HCT116 (cell line): ENCODE data around the gene APBA1. TPM values are rescaled to one million over a fixed set of nuclear protein-coding genes. Genes with fewer than 3 reads are reported as not detected.

Experiments used
- ATAC-seq: fragments of 200-7000 bp; cut with Tn5 transposase; 2 replicates; pipeline ENCODE4 v1.9.1; 2020; ENCODE audit warnings: mild to moderate bottlenecking, moderate library complexity
- BruUV-seq: library from RNA; stranded (reverse); fragments of 400-500 nt; replicated peaks from 2 replicates; lab custom pipeline; 2021; lab: Mats Ljungman, UMichigan
- CTCF ChIA-PET: fragments of 300-600 bp; sonication (Branson Sonifier 250); formaldehyde crosslinking; loops from one replicate; lab custom pipeline; 2021; ENCODE audit warnings: antibody characterized with exemption; lab: Charles Lee
- POLR2A ChIA-PET: fragments of 300-600, 350-600 bp; sonication (Branson Sonifier 250); formaldehyde crosslinking; loops from one replicate; lab custom pipeline; 2021; ENCODE audit warnings: antibody characterized with exemption; lab: Charles Lee
- RAD21 ChIA-PET, 2 experiments: fragments of 300-600 bp; sonication (Branson Sonifier 250); formaldehyde crosslinking; loops; one replicate each; lab custom pipeline; 2023; ENCODE audit warnings: low total read pairs in 2 of 2; ENCODE audit not compliant: uncharacterized antibody in 2 of 2, unreplicated experiment in 2 of 2, low non-redundant PET in 1 of 2; lab: Charles Lee
- DNase-seq: peaks from one replicate; pipeline ENCODE4 v3.0.0-alpha.2; 2010; ENCODE audit warnings: low read depth, low spot score
- H2AFZ ChIP-seq: fragments of 200-600 bp; shearing (Covaris generic), sonication (generic); 2 replicates; pipeline ENCODE4 v1.6.1; 2017; ENCODE audit warnings: low read depth, mixed run types, mixed read lengths, antibody characterized with exemption, low read length; ENCODE audit not compliant: poor library complexity, severe bottlenecking
- H3K27ac ChIP-seq: 2 replicates; pipeline ENCODE4 v1.5.1; 2012; ENCODE audit warnings: low read depth, low read length
- H3K27me3 ChIP-seq: fragments of 200-600 bp; sonication (generic); 2 replicates; pipeline ENCODE4 v1.6.1; 2016; ENCODE audit warnings: mixed run types, low read length, mixed read lengths; ENCODE audit not compliant: insufficient read depth
- H3K36me3 ChIP-seq, 2 experiments: fragments of 200-500 bp in 1 of 2; fragments of 200-600 bp in 1 of 2; sonication (Bioruptor generic) in 1 of 2; sonication (generic) in 1 of 2; 2 replicates each; pipeline versions ENCODE4 v1.5.1 to v1.6.1; 2014 to 2016; ENCODE audit warnings: low read length in 2 of 2, inconsistent platforms in 1 of 2, mixed read lengths in 1 of 2, mixed run types in 1 of 2; ENCODE audit not compliant: insufficient read depth in 2 of 2, control insufficient read depth in 1 of 2
- H3K4me1 ChIP-seq, 2 experiments: fragments of 200-600 bp in 1 of 2; sonication (generic) in 1 of 2; 2 replicates each; pipeline versions ENCODE4 v1.5.1 to v1.6.1; 2012 to 2017; ENCODE audit warnings: low read length in 2 of 2, inconsistent platforms in 1 of 2, mild to moderate bottlenecking in 1 of 2, mixed read lengths in 1 of 2, mixed run types in 1 of 2, moderate library complexity in 1 of 2; ENCODE audit not compliant: insufficient read depth in 2 of 2, control insufficient read depth in 1 of 2
- H3K4me2 ChIP-seq: fragments of 200-600 bp; sonication (generic); 2 replicates; pipeline ENCODE4 v1.6.1; 2017; ENCODE audit warnings: mixed run types, low read length, mixed read lengths
- H3K4me3 ChIP-seq, 2 experiments: fragments of 200-600 bp in 1 of 2; sonication (generic) in 1 of 2; replicated peaks in 1 of 2; 2 replicates each; pipeline ENCODE4 v1.5.1; 2011 to 2016; ENCODE audit warnings: low read length in 2 of 2, control low read depth in 1 of 2, low read depth in 1 of 2, mild to moderate bottlenecking in 1 of 2, mixed read lengths in 1 of 2, mixed run types in 1 of 2
- H3K79me2 ChIP-seq: fragments of 200-600 bp; sonication (generic); 2 replicates; pipeline ENCODE4 v1.6.1; 2017; ENCODE audit warnings: mild to moderate bottlenecking, mixed run types, low read length, moderate library complexity, mixed read lengths; ENCODE audit not compliant: insufficient read depth
- H3K9ac ChIP-seq: fragments of 200-600 bp; sonication (generic); 2 replicates; pipeline ENCODE4 v1.6.1; 2016; ENCODE audit warnings: low read length, mixed read lengths
- H3K9me2 ChIP-seq: fragments of 200-600 bp; sonication (generic), shearing (Covaris generic); 2 replicates; pipeline ENCODE4 v1.6.1; 2017; ENCODE audit warnings: mixed run types, mild to moderate bottlenecking, moderate library complexity; ENCODE audit not compliant: insufficient read depth
- H3K9me3 ChIP-seq, 2 experiments: fragments of 200-500 bp in 1 of 2; fragments of 200-600 bp in 1 of 2; sonication (Bioruptor generic) in 1 of 2; sonication (generic) in 1 of 2; 2 replicates each; pipeline ENCODE4 v1.6.1; 2014 to 2017; ENCODE audit warnings: low read length in 2 of 2, mixed read lengths in 2 of 2, inconsistent platforms in 1 of 2, low read depth in 1 of 2, mild to moderate bottlenecking in 1 of 2, mixed run types in 1 of 2, moderate library complexity in 1 of 2; ENCODE audit not compliant: control insufficient read depth in 1 of 2, insufficient read depth in 1 of 2
- H4K20me1 ChIP-seq: fragments of 200-600 bp; sonication (generic), shearing (Covaris generic); 2 replicates; pipeline ENCODE4 v1.6.1; 2017; ENCODE audit warnings: mixed run types, mild to moderate bottlenecking, moderate library complexity; ENCODE audit not compliant: insufficient read depth
- ATF3 ChIP-seq: IDR thresholded peaks from 2 replicates; pipeline ENCODE4 v1.6.1; 2012
- CBX3 ChIP-seq: IDR thresholded peaks from 2 replicates; pipeline ENCODE4 v1.6.1; 2012; ENCODE audit warnings: low read depth
- CEBPB ChIP-seq: IDR thresholded peaks from 2 replicates; pipeline ENCODE4 v1.6.1; 2012; ENCODE audit warnings: low read depth
- EGR1 ChIP-seq: IDR thresholded peaks from 2 replicates; pipeline ENCODE4 v1.6.1; 2012; ENCODE audit warnings: low read depth
- EZH2 ChIP-seq: fragments of 200-600 bp; sonication (generic); IDR thresholded peaks from 2 replicates; pipeline ENCODE4 v1.6.1; 2017; ENCODE audit warnings: antibody characterized with exemption, mixed run types
- EZH2phosphoT487 ChIP-seq: fragments of 200-600 bp; IDR thresholded peaks from 2 replicates; pipeline ENCODE4 v1.6.1; 2018; ENCODE audit warnings: antibody characterized with exemption, borderline replicate concordance
- JUND ChIP-seq: IDR thresholded peaks from 2 replicates; pipeline ENCODE4 v1.6.1; 2012
- TCF7L2 ChIP-seq: IDR thresholded peaks from 2 replicates; pipeline ENCODE4 v1.7.0; 2011; ENCODE audit warnings: borderline replicate concordance, inconsistent platforms; ENCODE audit not compliant: insufficient read depth, insufficient read length; ENCODE audit errors: extremely low read depth
- YY1 ChIP-seq: IDR thresholded peaks from 2 replicates; pipeline ENCODE4 v1.6.1; 2011; ENCODE audit warnings: low read length, low read depth, moderate library complexity, mild to moderate bottlenecking; ENCODE audit not compliant: insufficient replicate concordance; ENCODE audit errors: extremely low read depth
- intact Hi-C: fragments of 100-400 bp; cut with micrococcal nuclease; formaldehyde crosslinking; loops from 2 replicates; pipeline ENCODE4 v1.10.0; 2022
- total RNA-seq: library from RNA; stranded (reverse); gene quantifications from one replicate; pipeline ENCODE4 v1.2.1, GENCODE V29; 2021; ENCODE audit not compliant: unreplicated experiment

APBA1 gene
- total RNA-seq, 1 experiment from 2014 or later, result 0.20 TPM

- DNase-seq (no peak), ATAC-seq (no peak)
- H3K9me3 ChIP-seq, result no peaks in the 10 kb centered on the region
- no TSS peak for BruUV-seq
- ChIA-PET RAD21 (no interaction called here), CTCF (no interaction called here), POLR2A (no interaction called here)
- no peak overlapping the region for H3K27ac ChIP-seq
- no peak overlapping the region for H3K9ac ChIP-seq
- no peaks in the 10 kb centered on the region for H3K36me3 ChIP-seq
- no peak overlapping the region for H2AFZ ChIP-seq
- no peak for TF ChIP-seq EZH2phosphoT487
- H3K27me3 ChIP-seq, result peaks cover 22% of the 10 kb centered on the region
- intact Hi-C loops, result no loop called here
- no peaks in the 10 kb centered on the region for H3K79me2 ChIP-seq
- H4K20me1 ChIP-seq, result no peaks in the 10 kb centered on the region
- H3K9me2 ChIP-seq, result no peaks in the 10 kb centered on the region
- H3K4me1 ChIP-seq, result no peaks in the 10 kb centered on the region
- no peak overlapping the region for H3K4me3 ChIP-seq
- H3K4me2 ChIP-seq, result no peak overlapping the region
These were observed 90.2 kb downstream of the APBA1 start for GRCh38 chr9:69582018-69582417.

- TF ChIP-seq CBX3, result no peak
- TF ChIP-seq YY1, result no peak
- no peak for TF ChIP-seq ATF3
- no peak for TF ChIP-seq TCF7L2
- no peak for TF ChIP-seq EZH2
- TF ChIP-seq JUND, result no peak
- TF ChIP-seq EGR1, result no peak
- TF ChIP-seq CEBPB, result no peak
- TF ChIP-seq, all 23 proteins: peak for 0
- no TSS peak for BruUV-seq
- CTCF ChIA-PET, result interaction anchor here (0.6 kb wide), 1 partner anchor 131 kb away, joined by 3 read pairs; no protein-coding TSS in a partner anchor
- ATAC-seq (no peak), DNase-seq (no peak)
- no peaks in the 10 kb centered on the region for H3K79me2 ChIP-seq
- H3K9me2 ChIP-seq, result no peaks in the 10 kb centered on the region
- H3K4me3 ChIP-seq, result no peak overlapping the region
- no peaks in the 10 kb centered on the region for H3K36me3 ChIP-seq
- no peak overlapping the region for H3K4me2 ChIP-seq
- H3K27me3 ChIP-seq, result peaks cover 22% of the 10 kb centered on the region
- intact Hi-C loops, result no loop called here
- no peaks in the 10 kb centered on the region for H3K9me3 ChIP-seq
- H3K27ac ChIP-seq, result no peak overlapping the region
- RAD21 ChIA-PET, result no interaction called here
- H3K9ac ChIP-seq, result no peak overlapping the region
- no peak overlapping the region for H2AFZ ChIP-seq
- POLR2A ChIA-PET, result no interaction called here
- no peaks in the 10 kb centered on the region for H3K4me1 ChIP-seq
- H4K20me1 ChIP-seq, result no peaks in the 10 kb centered on the region
These were observed 91.5 kb downstream of the APBA1 start for GRCh38 chr9:69580582-69581214.
